GM19463 (cell line): Measurements from ENCODE around the gene RTBDN.

ENCODE experiments used
- ATAC-seq: cut with Tn5 transposase; IDR thresholded peaks from one replicate; pipeline ENCODE4 v1.9.1; 2021; ENCODE audit warnings: mild to moderate bottlenecking, moderate library complexity; ENCODE audit not compliant: unreplicated experiment

Gene RTBDN

GRCh38 chr19:12834566-12834943, at the start of gene RTBDN:
Gene RTBDN (minus strand): TSS chr19:12834579. CDS start chr19:12829979, 4,600 bp downstream.
- no peak for ATAC-seq

- no peak for ATAC-seq
Measured at GRCh38 chr19:12882589-12882988, 48.2 kb upstream of the RTBDN start.

GRCh38 chr19:12881172-12881808, 46.9 kb upstream of the RTBDN start, which contains the start of gene DNASE2:
Gene DNASE2 (minus strand): TSS chr19:12881449. CDS start chr19:12881375, 74 bp downstream.
- ATAC-seq: peak; percentile 95

GRCh38 chr19:12880551-12881171, 46.3 kb upstream of the RTBDN start:
- peak; percentile 19 for ATAC-seq

- no peak for ATAC-seq
Measured at GRCh38 chr19:12875086-12875485, 40.7 kb upstream of the RTBDN start.

GRCh38 chr19:12873891-12874745, 39.7 kb upstream of the RTBDN start:
- ATAC-seq: no peak

- ATAC-seq: no peak
Measured at GRCh38 chr19:12872941-12873890, 38.8 kb upstream of the RTBDN start.

GRCh38 chr19:12872255-12872654, 37.9 kb upstream of the RTBDN start:
- ATAC-seq: no peak

GRCh38 chr19:12871681-12872080, 37.3 kb upstream of the RTBDN start:
- ATAC-seq: no peak

- no peak for ATAC-seq
Measured at GRCh38 chr19:12868540-12869112, 34.2 kb upstream of the RTBDN start.

- ATAC-seq: no peak
Measured at GRCh38 chr19:12867120-12868099, 33.0 kb upstream of the RTBDN start.

GRCh38 chr19:12866416-12867119, 32.2 kb upstream of the RTBDN start:
- ATAC-seq: no peak

GRCh38 chr19:12865746-12866415, 31.5 kb upstream of the RTBDN start:
- ATAC-seq: no peak

GRCh38 chr19:12864721-12865715, 30.6 kb upstream of the RTBDN start:
- ATAC-seq: no peak

GRCh38 chr19:12864143-12864542, 29.8 kb upstream of the RTBDN start:
- ATAC-seq: no peak

- ATAC-seq: no peak
Measured at GRCh38 chr19:12859546-12859945, 25.2 kb upstream of the RTBDN start.
